HL-60/S4 treated with phorbol 12-myristate 13-acetate at 8.2 ng/mL for 4 days and 3 days (cell line): ENCODE data around the gene TMEM175.

Source experiments
- in situ Hi-C: fragments of 300-500 bp; cut with MboI; formaldehyde crosslinking; loops from 2 replicates; pipeline ENCODE4 v1.15.0; 2022; ENCODE audit warnings: low sequenced_read_pairs

Gene TMEM175

DNA sequence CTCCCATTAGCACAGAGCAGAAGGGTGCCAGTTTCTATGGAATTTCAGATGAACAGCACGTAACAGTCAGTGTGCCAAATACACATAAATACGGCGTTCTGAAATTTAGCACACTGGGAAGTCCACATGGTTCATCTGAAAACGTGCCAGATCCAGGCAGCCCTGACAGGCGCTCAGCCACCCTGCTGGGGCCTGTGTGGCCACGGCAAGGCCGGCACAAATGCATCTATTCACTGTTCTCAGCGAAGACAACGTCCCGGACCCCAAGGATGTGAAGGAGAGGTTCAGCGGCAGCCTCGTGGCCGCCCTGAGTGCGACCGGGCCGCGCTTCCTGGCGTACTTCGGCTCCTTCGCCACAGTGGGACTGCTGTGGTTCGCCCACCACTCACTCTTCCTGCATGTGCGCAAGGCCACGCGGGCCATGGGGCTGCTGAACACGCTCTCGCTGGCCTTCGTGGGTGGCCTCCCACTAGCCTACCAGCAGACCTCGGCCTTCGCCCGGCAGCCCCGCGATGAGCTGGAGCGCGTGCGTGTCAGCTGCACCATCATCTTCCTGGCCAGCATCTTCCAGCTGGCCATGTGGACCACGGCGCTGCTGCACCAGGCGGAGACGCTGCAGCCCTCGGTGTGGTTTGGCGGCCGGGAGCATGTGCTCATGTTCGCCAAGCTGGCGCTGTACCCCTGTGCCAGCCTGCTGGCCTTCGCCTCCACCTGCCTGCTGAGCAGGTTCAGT lies 25.5 kb downstream of the TMEM175 start:
- in situ Hi-C loops, result no loop called here

DNA sequence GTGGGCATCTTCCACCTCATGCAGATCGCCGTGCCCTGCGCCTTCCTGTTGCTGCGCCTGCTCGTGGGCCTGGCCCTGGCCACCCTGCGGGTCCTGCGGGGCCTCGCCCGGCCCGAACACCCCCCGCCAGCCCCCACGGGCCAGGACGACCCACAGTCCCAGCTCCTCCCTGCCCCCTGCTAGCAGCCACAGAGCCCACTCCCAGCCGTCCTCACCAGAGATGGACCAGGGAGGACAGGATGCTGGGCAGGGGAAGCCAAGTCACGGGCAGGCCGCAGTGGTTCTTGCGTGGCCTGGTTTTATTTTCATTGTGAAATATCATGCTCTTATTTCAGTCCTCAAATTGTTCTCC lies 26.0 kb downstream of the TMEM175 start:
- in situ Hi-C loops, result no loop called here

DNA sequence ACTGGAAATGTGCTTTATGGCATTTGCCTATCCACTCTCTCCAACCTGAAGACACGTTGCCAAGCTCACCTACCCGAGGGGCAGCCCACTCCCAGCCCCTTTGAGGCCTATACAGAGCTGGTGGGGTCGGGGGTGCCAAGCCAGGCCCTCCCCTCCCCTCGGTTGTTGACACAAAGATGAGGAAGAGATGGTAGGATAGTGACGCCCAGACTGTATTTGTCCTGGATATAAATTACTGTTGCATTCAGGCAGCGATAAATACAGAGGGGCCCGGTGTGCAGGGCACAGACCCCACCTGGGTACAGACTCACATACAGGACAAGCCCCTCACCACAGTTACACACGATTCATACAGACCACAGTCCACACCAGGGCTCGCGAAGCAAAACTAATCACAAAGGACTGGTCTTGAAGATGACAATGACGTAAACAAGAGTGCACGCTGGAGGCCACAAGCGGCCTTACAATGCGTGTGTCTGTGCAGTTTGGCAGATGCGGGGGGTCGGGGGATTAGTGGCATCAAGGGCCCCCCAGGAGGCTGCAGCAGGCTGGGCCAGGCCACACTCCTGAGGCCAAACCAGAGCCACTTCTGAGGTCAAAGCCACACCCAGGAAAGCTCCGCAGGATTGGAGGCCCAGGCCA lies 26.6 kb downstream of the TMEM175 start:
- in situ Hi-C loops, result no loop called here

DNA sequence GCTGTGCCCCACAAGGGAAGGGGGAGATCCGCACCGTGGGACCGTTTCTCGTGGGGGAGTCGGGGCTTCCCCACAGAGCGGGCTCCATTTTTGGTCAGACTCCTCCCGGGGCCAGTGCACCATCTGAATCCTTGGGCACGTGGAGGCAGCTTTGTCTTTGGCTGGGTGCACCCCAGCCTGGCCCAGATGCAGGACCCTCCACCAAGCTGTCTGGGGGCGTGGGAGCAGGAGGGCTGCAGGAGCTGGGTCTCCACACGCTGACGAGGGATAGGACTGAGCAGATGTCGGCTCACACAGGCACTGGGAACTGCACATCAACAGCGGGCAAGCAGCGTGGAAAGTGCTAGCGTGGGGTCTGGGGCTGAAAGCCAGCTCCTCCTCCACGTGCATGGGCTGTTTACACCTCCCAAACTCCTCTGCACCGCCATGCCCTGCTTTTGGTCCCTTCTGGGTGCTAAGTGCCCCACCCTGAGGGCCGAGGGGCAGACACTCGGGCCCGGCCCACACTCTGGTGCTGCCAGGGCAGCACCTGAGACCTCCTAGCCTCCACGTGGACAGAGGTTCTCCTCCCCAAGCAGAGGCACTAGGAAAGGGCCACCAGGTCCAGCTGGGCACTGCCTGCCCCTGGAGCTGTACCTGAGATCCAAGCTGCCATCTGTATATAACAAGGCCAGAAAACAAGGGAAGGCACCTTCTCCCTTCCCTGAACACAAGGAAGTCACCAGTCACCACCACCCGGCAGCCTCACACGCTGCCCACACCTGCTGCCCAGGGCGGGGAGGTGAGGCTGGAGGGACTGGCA lies 27.3 kb downstream of the TMEM175 start:
- in situ Hi-C loops, result no loop called here

DNA sequence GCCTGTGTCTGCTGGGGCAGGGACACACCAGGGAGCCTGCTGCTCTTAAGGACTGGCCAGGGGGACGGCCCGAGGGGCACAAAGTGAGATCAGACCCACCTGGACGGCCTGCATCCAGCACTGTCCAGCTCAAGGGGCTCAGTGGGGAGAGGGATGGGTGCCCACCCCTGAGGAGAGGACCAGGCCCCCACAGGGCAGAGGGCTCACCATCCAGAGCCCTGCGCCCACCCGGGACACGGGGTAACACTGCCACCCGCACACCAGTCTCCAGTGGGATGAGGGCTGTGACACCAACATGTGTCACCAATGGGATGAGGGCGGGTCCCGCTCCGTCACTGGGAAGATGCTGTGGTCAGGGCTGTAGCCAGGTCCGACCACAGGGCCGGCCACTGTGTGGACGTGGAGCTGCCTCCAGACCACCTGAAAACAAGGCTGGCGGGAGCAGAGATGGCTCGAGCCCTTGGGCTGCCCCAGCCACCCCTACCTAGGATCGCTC lies 27.9 kb downstream of the TMEM175 start:
- in situ Hi-C loops, result no loop called here

DNA sequence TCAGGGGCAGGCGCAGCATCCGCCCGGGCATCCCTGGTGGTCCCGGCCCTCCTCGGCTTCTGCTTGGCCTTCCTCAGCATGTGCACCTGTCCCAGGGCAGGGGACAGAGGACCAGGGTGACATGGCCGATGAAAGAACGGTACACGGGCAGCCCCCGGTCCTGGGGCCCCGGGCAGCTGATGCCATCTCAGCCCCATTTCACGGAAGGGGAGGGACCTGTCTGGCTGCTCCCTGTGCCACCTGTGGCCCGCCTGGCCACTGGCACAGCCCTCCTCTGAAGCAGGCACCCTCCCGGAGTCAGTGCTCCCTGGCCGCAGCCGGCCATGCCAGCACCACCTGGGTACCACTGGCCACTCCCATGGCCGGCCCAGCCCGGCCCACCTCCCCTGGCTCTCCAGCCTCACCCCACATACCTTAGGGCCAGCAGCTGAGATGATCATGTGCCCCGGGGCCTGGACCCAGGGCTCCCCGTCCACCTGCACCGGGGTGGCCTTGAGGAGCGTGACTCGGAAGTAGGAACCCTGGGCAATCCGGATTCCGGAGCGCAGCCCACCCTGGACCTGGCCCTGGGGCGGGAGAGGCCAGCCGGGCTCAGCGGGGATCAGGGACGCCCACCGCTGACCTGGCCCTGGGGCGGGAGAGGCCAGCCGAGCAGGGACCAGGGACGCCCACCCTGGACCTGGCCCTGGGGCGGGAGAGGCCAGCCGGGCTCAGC lies 28.5 kb downstream of the TMEM175 start:
- in situ Hi-C loops, result no loop called here

DNA sequence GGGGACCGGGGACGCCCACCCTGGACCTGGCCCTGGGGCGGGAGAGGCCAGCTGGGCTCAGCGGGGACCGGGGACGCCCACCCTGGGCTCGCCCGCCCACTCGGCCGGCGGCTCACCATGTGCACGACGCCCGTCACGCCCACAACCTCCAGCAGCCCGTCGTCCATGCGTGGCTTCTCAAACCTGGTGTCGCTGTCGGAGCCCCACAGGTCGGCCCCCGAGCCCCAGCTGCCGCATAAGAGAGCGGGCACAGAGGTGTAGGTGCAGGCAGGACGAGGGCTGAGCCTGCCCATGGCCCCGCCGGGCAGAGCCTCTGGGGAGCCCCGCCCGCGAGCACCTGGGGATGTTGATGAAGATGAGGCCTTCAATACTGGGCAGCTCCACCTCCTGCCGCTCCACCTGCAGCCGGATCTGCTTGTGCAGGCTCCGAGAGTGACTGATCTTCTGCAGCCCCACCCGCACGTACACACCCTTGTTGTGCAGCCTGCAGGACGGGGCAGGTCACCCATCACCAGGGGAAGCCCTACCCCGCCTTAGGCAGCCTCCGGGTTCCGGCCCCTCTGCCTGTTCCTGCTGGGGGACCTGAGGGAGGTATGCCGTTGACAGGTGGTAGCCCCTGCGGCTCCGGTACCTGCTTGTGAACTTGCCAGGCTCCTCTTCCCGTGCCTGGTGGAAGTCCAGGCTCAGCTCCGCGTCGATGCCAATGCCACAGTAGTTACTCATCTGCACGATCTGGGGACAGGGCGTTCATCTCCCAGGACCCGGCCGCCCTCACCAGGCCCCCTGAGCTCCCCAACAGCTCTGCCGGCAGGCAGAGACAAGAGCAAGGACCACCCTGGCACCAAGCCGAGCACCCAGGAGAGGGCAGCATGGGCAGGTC lies 29.3 kb downstream of the TMEM175 start:
- in situ Hi-C loops, result no loop called here

DNA sequence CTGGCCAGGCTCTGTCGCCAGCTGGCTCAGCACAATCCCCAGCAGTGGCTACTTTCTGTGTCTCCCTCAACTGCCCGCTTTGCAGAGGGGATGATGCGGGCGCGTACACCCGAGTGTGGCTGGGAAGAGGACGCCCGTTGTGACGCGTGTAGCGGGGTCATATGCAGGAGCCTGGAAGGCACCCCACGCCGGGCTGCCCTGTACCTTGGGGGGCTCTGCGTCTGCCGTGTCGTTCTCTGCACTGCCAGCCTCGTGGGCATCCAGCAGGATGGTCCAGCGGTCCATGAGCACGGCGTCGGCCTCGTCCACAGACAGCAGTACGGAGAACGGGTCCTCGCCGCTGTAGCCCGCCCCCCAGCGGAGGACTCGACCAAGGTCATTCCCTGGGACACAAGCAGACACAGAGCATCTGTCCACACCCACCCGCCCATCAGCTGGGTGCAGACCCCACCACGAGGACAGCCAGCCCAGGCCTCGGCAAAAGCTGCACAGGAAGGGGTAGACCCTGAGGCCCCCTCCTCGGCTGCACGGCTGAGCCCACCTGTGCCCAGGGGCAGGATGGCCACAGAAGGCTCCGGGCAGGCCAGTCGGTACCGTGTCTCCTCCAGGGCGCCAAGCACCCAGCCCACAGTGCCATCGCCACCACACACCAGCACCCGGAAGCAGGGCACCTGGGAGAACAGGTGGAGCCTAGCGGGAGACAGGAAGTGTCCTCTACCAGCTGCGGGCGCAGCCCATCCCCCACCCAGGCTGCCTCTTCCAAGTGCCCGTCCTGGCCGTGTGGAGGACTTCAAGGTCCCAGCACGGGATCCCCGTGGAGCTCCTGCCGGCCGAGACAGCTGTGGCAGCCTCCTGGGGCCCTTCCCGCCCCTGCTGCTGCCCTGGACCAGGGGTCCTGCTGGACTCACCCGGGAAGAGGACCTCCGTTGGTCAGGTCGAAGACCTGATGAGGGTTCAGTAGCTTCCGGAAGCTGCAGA lies 30.3 kb downstream of the TMEM175 start:
- in situ Hi-C loops, result no loop called here

DNA sequence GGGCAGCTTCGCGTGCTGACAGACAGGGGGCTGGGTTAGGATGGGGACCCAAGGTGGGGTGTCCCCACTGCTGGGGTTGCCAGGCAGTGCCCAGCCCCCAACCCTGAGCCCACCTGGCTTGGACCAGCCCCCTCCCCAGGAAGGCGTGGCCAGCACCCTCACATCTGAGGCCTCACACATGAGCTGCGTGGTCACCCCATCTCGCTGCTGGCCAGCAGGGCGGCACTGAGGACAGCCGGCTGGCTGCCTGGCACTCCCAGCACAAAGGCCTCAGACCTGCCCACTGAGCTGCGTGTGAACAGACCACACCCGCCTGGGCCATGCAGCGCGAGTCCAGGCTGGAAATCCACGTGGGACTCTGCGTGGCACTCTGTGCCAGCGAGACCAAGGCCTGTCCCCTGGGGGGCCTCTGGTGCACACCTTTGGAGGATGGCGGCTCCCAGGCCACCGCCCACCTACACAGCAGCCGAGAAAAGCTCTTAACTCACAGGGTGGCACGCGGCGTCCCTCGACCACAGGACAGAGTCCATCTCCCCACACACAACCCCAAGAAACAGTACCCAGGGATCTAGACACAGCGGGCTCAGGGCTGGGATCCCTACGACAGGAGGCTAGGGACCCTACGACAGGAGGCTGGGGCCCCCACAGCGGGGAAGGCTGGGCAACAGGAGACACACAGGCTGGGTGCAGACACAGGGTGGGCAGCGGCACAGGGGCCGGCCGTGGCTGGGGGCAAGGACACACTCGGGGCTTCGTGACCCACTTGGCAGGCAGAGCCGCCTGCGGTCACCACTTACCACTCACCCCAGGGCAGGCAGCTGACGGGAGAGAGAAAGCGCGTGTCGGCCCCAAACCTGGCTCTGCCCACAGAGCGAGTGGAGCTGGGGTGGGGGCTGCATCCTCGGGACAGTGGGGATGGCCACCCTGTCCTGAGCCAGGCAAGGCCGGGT lies 31.3 kb downstream of the TMEM175 start:
- in situ Hi-C loops, result no loop called here

DNA sequence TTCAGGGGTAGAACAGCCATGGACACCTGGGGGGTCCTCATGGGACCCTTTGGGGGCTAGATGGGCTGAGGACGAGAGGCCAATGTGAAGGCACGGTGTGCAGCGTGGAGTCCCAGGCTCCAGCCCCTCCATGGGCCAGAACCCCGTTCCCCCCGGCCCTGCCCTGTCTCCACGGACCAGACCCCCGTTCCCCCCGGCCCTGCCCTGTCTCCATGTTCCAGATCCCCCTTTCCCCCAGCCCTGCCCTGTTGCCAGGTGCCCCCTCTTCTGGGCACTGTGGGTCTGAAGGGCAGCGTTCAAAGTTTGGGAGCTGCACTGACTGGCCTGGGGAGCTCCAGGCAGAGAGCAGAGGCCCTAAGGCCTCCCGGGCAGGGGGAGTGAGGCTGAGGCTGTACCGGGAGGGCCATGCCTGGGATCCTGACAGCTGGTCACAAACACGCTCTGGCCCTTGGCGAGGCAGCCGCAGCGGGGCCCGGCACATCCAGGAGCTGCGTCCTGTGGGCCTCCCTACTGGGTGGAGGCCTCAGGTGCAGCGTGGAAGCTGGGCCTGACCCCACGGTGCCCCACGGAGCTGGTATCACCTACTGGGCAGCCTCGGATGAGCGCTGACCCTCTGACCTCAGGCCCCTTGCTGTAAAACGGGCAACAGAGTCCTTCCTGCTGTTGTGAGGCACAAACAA lies 32.2 kb downstream of the TMEM175 start:
- in situ Hi-C loops, result no loop called here

DNA sequence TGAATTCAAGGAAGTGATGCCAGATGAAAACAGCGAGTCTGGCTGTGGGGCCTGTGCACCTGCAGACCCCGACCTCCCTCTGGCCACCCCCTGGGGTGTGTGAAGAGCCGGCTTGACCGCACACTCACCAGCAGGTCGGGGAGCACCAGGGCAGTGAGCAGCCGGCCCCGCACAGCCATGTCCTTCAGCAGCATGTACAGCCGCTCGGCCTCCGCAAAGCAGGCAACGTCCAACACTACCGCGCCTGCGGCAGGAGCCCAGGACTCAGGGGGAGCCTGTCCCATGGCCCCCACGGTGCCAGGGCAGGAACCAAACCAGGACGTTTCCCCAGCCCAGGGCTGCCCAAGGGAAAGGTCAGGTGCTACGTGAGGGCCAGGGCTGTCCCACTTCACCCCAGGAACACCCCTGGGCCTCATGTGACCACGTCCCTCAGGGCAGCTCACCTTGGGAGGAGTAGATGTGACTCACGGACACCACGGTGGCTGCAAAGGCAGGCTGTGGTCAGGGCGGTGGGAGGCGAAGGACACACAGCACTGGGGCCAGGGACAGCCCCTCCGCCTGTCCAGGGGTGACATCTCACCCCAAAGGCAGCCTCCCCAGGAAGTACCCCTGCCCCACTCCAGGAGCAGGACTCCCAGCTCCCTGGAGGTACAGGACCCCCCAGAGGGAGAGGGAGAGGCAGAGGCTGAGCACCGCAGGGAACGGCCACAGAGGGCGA lies 32.9 kb downstream of the TMEM175 start:
- in situ Hi-C loops, result no loop called here

DNA sequence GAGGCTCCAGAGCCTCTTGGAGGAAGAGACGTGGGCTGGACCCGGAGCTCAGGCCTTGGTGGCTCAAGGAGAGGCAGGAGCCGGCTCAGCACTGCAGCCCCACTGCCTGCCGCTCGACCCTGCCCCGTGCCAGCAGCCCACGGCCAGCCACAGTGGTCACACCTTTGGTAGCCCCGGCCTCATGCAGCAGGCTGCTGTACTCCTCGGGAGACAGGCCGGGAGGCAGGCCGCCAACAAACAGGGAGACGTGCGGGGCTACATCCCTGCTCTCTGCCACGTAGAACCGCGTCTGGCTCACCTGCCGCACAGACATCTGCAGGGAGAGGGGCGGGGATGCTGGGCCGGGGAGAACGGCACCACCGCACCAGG lies 33.5 kb downstream of the TMEM175 start:
- in situ Hi-C loops, result no loop called here

DNA sequence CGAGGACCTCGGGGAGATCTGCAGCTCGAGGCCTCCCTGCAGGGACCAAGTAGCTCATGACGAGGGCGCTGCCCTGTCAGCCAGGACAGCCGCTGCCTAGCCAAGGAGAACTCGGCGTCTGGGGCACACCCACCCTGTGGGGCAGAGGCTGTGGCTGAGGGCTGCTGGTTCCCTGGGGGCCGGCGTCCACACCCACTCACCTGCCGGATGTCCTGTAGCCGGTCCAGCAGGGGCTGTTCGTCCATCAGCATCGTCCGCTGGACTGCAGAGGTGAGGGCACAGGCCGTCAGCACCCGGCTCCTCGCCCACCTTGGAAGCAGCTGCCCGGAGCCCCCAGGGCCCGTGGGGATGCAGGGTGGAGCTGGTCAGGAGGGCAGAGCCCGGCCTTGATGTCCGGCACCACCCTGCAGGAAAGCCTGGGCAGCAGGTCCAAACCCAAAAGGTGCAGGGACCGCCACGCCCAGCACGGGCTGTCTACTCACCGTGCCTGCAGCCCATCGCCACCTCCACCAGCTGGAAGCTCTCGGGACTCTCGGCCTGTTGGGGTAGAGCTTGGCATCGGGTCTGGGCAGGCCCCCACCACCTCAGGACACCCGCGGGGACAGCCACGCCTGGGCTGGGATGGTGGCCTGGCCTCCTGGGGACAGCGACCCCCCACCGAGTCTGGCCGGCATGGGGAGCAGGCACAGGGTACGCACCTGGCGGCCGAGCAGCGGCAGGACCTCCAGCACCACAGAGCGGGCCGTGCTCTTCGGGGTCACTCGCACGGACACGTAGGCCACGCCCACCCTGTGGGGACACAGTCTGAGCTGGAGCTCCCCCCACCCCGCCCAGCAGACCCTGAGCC lies 34.2 kb downstream of the TMEM175 start:
- in situ Hi-C loops, result no loop called here

DNA sequence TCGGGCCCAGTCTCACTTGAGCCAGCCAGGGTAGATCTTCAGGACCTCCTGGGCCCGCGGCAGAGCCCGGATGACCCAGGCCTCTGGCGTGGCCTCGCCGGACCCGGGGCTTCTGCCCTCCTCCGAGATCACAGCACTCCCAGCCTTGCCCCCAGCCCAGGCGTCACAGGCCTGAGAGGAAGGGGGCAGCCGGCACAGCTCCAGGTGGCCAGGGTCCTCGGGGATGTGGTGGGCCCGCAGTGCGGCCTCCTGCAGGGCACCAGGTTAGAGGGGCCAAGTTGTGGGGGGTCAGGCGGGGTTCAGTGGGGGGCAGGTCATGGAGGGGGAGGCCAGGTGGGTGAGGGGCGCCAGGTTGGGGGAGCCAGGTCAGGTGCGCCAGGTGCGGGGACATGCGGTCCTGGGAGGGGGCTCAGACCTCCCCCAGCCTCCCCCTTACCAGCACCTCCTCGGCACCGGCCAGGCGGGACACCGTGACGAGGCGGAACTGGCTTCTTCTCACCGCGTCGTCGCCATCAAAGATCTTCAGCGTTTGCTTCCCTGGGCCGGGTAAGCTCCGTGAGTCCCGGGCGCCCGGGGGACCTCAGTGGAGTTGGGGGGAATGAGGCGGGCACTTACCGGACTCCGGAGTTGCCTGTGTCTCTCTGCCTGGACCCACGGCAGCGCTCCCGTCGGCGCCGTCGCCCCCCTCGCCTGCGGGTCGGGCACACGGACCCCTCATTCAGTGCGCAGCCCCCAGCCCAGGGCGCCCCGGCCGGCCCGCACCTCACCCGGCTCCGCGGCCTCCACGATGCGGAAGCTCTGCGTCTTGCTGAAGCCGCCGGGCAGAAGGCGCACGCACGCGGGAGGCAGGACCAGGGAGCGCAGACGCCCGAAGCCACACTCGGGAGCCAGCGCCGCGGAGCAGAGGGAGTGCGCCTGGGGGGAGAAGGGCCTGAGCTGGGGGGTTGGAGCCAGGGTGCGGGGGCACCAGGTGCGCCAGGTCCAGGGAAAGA lies 35.1 kb downstream of the TMEM175 start:
- in situ Hi-C loops, result no loop called here

DNA sequence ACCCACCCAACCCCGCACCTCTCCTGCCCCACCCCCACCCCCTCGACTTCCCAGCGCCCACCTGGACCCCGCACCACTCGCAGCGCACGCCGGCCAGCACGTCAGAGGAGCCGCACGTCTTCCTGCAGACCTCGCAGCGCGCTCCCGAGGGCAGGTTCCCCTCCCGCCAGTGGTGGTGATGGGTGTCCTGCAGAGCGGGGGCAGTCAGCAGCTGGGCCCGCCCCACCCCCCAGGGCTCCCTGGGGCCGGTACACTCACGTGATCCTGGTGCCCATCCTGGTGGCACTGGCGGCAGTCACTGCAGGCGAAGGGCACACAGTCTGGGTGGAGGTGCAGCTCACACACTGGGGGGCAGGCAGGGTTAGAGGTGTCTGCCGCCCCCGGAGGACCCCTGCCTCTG lies 36.0 kb downstream of the TMEM175 start:
- in situ Hi-C loops, result no loop called here
